Measurements from ENCODE around the gene CRB2. TPM values are rescaled to one million over a fixed set of nuclear protein-coding genes. Genes with fewer than 3 reads are reported as not detected.
A peak's percentile ranks its signal among the peaks of the same experiment; 100 is the strongest.
"Not testable (repeated sequence)": the region's sequence is repeated elsewhere in the genome, so short reads cannot be mapped to it uniquely, and the experiment has no call there.

Gene CRB2
- total and polyA plus RNA-seq, 4 donors: 8.6 to 35.7 (median 13.9) TPM

GRCh38 chr9:123326662-123327093, 29.3 kb upstream of the CRB2 start:
- H3K4me1 ChIP-seq (ENCODE audit: control insufficient read depth, insufficient read depth, low read length): peaks cover 17% of the 10 kb centered on the region
- H3K36me3 ChIP-seq (ENCODE audit: control insufficient read depth, insufficient read depth, low read length): no peaks in the 10 kb centered on the region
- H3K9me3 ChIP-seq (ENCODE audit: control insufficient read depth, insufficient read depth, low read length): no peaks in the 10 kb centered on the region
- no peak overlapping the region for H3K27ac ChIP-seq (ENCODE audit: low read depth, low read length)
- 76% methylated on average over 5 of the region's 5 CpGs for WGBS (ENCODE audit: insufficient coverage)
- H3K27me3 ChIP-seq (ENCODE audit: control insufficient read depth, insufficient read depth, low read length): no peaks in the 10 kb centered on the region
- H3K4me3 ChIP-seq (ENCODE audit: low read depth, low read length): no peak overlapping the region
- no peak for DNase-seq (ENCODE audit: low read depth in 4 of 6, low spot score in 6 of 6)

- no peak for DNase-seq (ENCODE audit: low read depth in 4 of 6, low spot score in 6 of 6)
- no peak overlapping the region for H3K27ac ChIP-seq (ENCODE audit: low read depth, low read length)
Observed at GRCh38 chr9:123327697-123328100, 28.3 kb upstream of the CRB2 start.

GRCh38 chr9:123329329-123329955, 26.6 kb upstream of the CRB2 start:
- H3K27me3 ChIP-seq (ENCODE audit: control insufficient read depth, insufficient read depth, low read length): no peaks in the 10 kb centered on the region
- H3K4me3 ChIP-seq (ENCODE audit: low read depth, low read length): no peak overlapping the region
- WGBS (ENCODE audit: insufficient coverage): 92% methylated on average over 2 of the region's 6 CpGs
- H3K27ac ChIP-seq (ENCODE audit: low read depth, low read length): no peak overlapping the region
- H3K9me3 ChIP-seq (ENCODE audit: control insufficient read depth, insufficient read depth, low read length): no peaks in the 10 kb centered on the region
- no peaks in the 10 kb centered on the region for H3K36me3 ChIP-seq (ENCODE audit: control insufficient read depth, insufficient read depth, low read length)
- no peak for DNase-seq (ENCODE audit: low read depth in 4 of 6, low spot score in 6 of 6)
- H3K4me1 ChIP-seq (ENCODE audit: control insufficient read depth, insufficient read depth, low read length): peaks cover 13% of the 10 kb centered on the region

More at GRCh38 chr9:123327697-123328100, 28.3 kb upstream of the CRB2 start:
- H3K27me3 ChIP-seq (ENCODE audit: control insufficient read depth, insufficient read depth, low read length): no peaks in the 10 kb centered on the region
- no peaks in the 10 kb centered on the region for H3K9me3 ChIP-seq (ENCODE audit: control insufficient read depth, insufficient read depth, low read length)
- WGBS (ENCODE audit: insufficient coverage): 88% methylated on average over 8 of the region's 8 CpGs
- no peak overlapping the region for H3K4me3 ChIP-seq (ENCODE audit: low read depth, low read length)
- peaks cover 16% of the 10 kb centered on the region for H3K4me1 ChIP-seq (ENCODE audit: control insufficient read depth, insufficient read depth, low read length)
- no peaks in the 10 kb centered on the region for H3K36me3 ChIP-seq (ENCODE audit: control insufficient read depth, insufficient read depth, low read length)

- no peak overlapping the region for H3K27ac ChIP-seq (ENCODE audit: low read depth, low read length)
- H3K4me1 ChIP-seq (ENCODE audit: control insufficient read depth, insufficient read depth, low read length): peaks cover 25% of the 10 kb centered on the region
- no peaks in the 10 kb centered on the region for H3K9me3 ChIP-seq (ENCODE audit: control insufficient read depth, insufficient read depth, low read length)
- H3K4me3 ChIP-seq (ENCODE audit: low read depth, low read length): no peak overlapping the region
- no peaks in the 10 kb centered on the region for H3K36me3 ChIP-seq (ENCODE audit: control insufficient read depth, insufficient read depth, low read length)
- H3K27me3 ChIP-seq (ENCODE audit: control insufficient read depth, insufficient read depth, low read length): no peaks in the 10 kb centered on the region
- peak in 1 of 6 donors; percentile 59 for DNase-seq (ENCODE audit: low read depth in 4 of 6, low spot score in 6 of 6)
- 45% methylated on average over 7 of the region's 15 CpGs for WGBS (ENCODE audit: insufficient coverage)
Observed at GRCh38 chr9:123331346-123332060, 24.5 kb upstream of the CRB2 start.

GRCh38 chr9:123333058-123333669, 22.8 kb upstream of the CRB2 start:
- not testable (repeated sequence) for H3K27ac ChIP-seq (ENCODE audit: low read depth, low read length); H3K27me3 ChIP-seq (ENCODE audit: control insufficient read depth, insufficient read depth, low read length); H3K4me3 ChIP-seq (ENCODE audit: low read depth, low read length); H3K36me3 ChIP-seq (ENCODE audit: control insufficient read depth, insufficient read depth, low read length); H3K9me3 ChIP-seq (ENCODE audit: control insufficient read depth, insufficient read depth, low read length)
- DNase-seq (ENCODE audit: low read depth in 4 of 6, low spot score in 6 of 6): peak in 1 of 6 donors; percentile 31
- H3K4me1 ChIP-seq (ENCODE audit: control insufficient read depth, insufficient read depth, low read length): peaks cover 23% of the 10 kb centered on the region
- 84% methylated on average over 3 of the region's 8 CpGs for WGBS (ENCODE audit: insufficient coverage)

- no CpG with 5 or more reads among the region's 3 CpGs for WGBS (ENCODE audit: insufficient coverage)
Observed at GRCh38 chr9:123334639-123335038, 21.4 kb upstream of the CRB2 start.

GRCh38 chr9:123335193-123335985, 20.6 kb upstream of the CRB2 start:
- 100% methylated on average over 1 of the region's 9 CpGs for whole genome bisulfite sequencing (ENCODE audit: insufficient coverage)
- peak in 2 of 6 donors; percentile 80 to 87 for DNase-seq (ENCODE audit: low read depth in 4 of 6, low spot score in 6 of 6)
- Histone ChIP-seq H3K4me3 (ENCODE audit: low read depth, low read length) (no peak overlapping the region), H3K36me3 (ENCODE audit: control insufficient read depth, insufficient read depth, low read length) (no peaks in the 10 kb centered on the region), H3K4me1 (ENCODE audit: control insufficient read depth, insufficient read depth, low read length) (peaks cover 37% of the 10 kb centered on the region), H3K9me3 (ENCODE audit: control insufficient read depth, insufficient read depth, low read length) (no peaks in the 10 kb centered on the region), H3K27ac (ENCODE audit: low read depth, low read length) (peak overlapping the region; percentile 49), H3K27me3 (ENCODE audit: control insufficient read depth, insufficient read depth, low read length) (no peaks in the 10 kb centered on the region)

More at GRCh38 chr9:123334639-123335038, 21.4 kb upstream of the CRB2 start:
- DNase-seq (ENCODE audit: low read depth in 4 of 6, low spot score in 6 of 6): no peak
- peak overlapping the region; percentile 49 for H3K27ac ChIP-seq (ENCODE audit: low read depth, low read length)
- no peak overlapping the region for H3K4me3 ChIP-seq (ENCODE audit: low read depth, low read length)
- H3K36me3 ChIP-seq (ENCODE audit: control insufficient read depth, insufficient read depth, low read length): no peaks in the 10 kb centered on the region
- no peaks in the 10 kb centered on the region for H3K27me3 ChIP-seq (ENCODE audit: control insufficient read depth, insufficient read depth, low read length)
- peaks cover 30% of the 10 kb centered on the region for H3K4me1 ChIP-seq (ENCODE audit: control insufficient read depth, insufficient read depth, low read length)
- H3K9me3 ChIP-seq (ENCODE audit: control insufficient read depth, insufficient read depth, low read length): no peaks in the 10 kb centered on the region

- no peak for DNase-seq (ENCODE audit: low read depth in 4 of 6, low spot score in 6 of 6)
- H3K36me3 ChIP-seq (ENCODE audit: control insufficient read depth, insufficient read depth, low read length): no peaks in the 10 kb centered on the region
- no peak overlapping the region for H3K4me3 ChIP-seq (ENCODE audit: low read depth, low read length)
- 0% methylated on average over 2 of the region's 6 CpGs for WGBS (ENCODE audit: insufficient coverage)
- peaks cover 43% of the 10 kb centered on the region for H3K4me1 ChIP-seq (ENCODE audit: control insufficient read depth, insufficient read depth, low read length)
- no peaks in the 10 kb centered on the region for H3K27me3 ChIP-seq (ENCODE audit: control insufficient read depth, insufficient read depth, low read length)
- H3K27ac ChIP-seq (ENCODE audit: low read depth, low read length): peak overlapping the region; percentile 49
- H3K9me3 ChIP-seq (ENCODE audit: control insufficient read depth, insufficient read depth, low read length): no peaks in the 10 kb centered on the region
Observed at GRCh38 chr9:123335986-123336329, 20.0 kb upstream of the CRB2 start.

- DNase-seq (ENCODE audit: low read depth in 4 of 6, low spot score in 6 of 6): no peak
- no peaks in the 10 kb centered on the region for H3K27me3 ChIP-seq (ENCODE audit: control insufficient read depth, insufficient read depth, low read length)
- H3K36me3 ChIP-seq (ENCODE audit: control insufficient read depth, insufficient read depth, low read length): no peaks in the 10 kb centered on the region
- H3K27ac ChIP-seq (ENCODE audit: low read depth, low read length): no peak overlapping the region
- no peaks in the 10 kb centered on the region for H3K9me3 ChIP-seq (ENCODE audit: control insufficient read depth, insufficient read depth, low read length)
- peaks cover 41% of the 10 kb centered on the region for H3K4me1 ChIP-seq (ENCODE audit: control insufficient read depth, insufficient read depth, low read length)
- WGBS (ENCODE audit: insufficient coverage): 80% methylated on average over 1 of the region's 3 CpGs
- no peak overlapping the region for H3K4me3 ChIP-seq (ENCODE audit: low read depth, low read length)
Observed at GRCh38 chr9:123336449-123336848, 19.5 kb upstream of the CRB2 start.

All from spinal cord (tissue), 10 donors.